ENCODE measurements around the gene LRRC47.

The LRRC47 gene

GRCh38 chr1:3731583-3732433 lies 64.5 kb downstream of the LRRC47 start:
- no peak for DNase-seq

- DNase-seq, result no peak
These were observed 65.6 kb downstream of the LRRC47 start for GRCh38 chr1:3730543-3731247.

- no peak for DNase-seq
These were observed 66.4 kb downstream of the LRRC47 start for GRCh38 chr1:3729594-3730542.

Measured in DMS53 (cell line).